Measurements from ENCODE around the gene SLC5A9. TPM values are rescaled to one million over a fixed set of nuclear protein-coding genes. Genes with fewer than 3 reads are reported as not detected.

SLC5A9 gene
- total RNA-seq (2021; fragmentation: NEBNext Ultra II Directional; extraction: Animal tissue kit (Norgen Biotek cat#: 25700)) = not detected
- long read RNA-seq = 0 reads

DNA sequence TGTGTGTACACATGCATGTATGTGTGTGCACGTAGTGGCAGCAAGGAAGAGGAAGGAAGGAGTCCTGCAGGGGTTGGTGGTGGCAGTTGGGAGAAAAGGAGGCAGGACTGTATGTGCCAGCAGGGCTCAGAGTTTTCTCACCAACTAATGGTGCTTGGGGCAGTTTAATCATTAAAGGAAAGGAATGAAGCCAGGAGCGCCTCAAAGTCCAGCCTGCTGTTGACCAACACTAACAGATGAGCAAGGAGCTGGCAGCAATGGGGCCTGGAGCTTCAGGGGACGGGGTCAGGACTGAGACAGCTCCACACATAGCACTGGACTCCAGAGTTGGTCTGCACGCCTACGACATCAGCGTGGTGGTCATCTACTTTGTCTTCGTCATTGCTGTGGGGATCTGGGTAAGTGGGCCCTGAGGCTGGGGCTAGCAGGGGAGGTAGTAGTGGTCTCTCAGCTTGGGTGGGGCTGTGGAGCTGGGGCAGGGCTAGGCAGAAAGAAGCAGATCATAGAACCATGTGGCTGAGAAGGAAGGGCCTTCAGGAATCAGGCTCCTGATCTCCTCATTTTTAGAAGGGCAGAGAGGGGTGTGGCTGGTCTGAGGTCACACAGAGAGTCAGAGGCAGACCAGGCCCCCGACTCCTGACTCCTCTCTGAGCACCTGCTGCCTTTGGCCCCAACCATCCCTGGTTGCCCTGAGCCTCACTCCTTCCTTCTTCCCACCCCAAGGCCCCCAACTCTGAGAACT is at the start of gene SLC5A9:
Gene SLC5A9, plus strand, starts transcription at position 216 of the 742 bp plus-strand sequence. Its CDS starts 21 bp downstream, at position 237.
- no peak within 1 kb of the TSS for H3K4me3 Mint-ChIP-seq
- TF ChIP-seq, protein P1, sequence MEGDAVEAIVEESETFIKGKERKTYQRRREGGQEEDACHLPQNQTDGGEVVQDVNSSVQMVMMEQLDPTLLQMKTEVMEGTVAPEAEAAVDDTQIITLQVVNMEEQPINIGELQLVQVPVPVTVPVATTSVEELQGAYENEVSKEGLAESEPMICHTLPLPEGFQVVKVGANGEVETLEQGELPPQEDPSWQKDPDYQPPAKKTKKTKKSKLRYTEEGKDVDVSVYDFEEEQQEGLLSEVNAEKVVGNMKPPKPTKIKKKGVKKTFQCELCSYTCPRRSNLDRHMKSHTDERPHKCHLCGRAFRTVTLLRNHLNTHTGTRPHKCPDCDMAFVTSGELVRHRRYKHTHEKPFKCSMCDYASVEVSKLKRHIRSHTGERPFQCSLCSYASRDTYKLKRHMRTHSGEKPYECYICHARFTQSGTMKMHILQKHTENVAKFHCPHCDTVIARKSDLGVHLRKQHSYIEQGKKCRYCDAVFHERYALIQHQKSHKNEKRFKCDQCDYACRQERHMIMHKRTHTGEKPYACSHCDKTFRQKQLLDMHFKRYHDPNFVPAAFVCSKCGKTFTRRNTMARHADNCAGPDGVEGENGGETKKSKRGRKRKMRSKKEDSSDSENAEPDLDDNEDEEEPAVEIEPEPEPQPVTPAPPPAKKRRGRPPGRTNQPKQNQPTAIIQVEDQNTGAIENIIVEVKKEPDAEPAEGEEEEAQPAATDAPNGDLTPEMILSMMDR (IDR thresholded peaks at IDR 0.05) = no peak
- peaks cover 33% of the 10 kb centered on the region for H3K9me3 Mint-ChIP-seq
- no peak for DNase-seq
- H3K36me3 Mint-ChIP-seq (ENCODE audit: low read depth) = peaks cover 4% of the 10 kb centered on the region; the same call in 1 of the 2 replicates
- no peaks in the 10 kb centered on the region for H3K4me1 Mint-ChIP-seq (ENCODE audit: low read depth)
- no peaks in the 10 kb centered on the region; the same call in 1 of the 2 replicates for H3K27me3 Mint-ChIP-seq (ENCODE audit: insufficient read depth)
- H3K27ac Mint-ChIP-seq = no peak within 1 kb of the TSS

DNA sequence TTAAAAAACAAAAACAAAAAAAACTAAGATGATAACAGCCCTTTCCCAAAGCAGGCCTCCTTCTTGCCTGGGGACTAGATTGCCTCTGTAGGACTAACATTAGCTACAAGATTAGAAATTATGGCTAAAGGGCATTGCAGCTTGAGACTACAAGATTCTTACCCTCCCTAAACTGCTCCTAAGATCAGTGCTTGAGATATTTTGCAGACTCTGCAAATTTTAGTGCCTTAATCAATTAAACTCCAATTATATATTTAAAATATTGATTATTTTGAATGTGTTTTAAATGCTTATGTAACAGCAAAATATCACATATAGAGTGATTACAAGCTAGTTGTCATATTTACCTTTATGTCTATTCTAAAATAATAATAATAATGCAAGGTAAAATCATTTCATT is 47.4 kb upstream of the SLC5A9 start:
- TF ChIP-seq, protein P1 (IDR thresholded peaks at IDR 0.05) = no peak
- peaks cover 51% of the 10 kb centered on the region for H3K9me3 Mint-ChIP-seq
- H3K27ac Mint-ChIP-seq = no peak overlapping the region
- H3K4me1 Mint-ChIP-seq (ENCODE audit: low read depth) = no peaks in the 10 kb centered on the region
- no peak overlapping the region for H3K4me3 Mint-ChIP-seq
- no peak for DNase-seq
- H3K36me3 Mint-ChIP-seq (ENCODE audit: low read depth) = no peaks in the 10 kb centered on the region; the same call in 1 of the 2 replicates
- no peaks in the 10 kb centered on the region; the same call in 1 of the 2 replicates for H3K27me3 Mint-ChIP-seq (ENCODE audit: insufficient read depth)

DNA sequence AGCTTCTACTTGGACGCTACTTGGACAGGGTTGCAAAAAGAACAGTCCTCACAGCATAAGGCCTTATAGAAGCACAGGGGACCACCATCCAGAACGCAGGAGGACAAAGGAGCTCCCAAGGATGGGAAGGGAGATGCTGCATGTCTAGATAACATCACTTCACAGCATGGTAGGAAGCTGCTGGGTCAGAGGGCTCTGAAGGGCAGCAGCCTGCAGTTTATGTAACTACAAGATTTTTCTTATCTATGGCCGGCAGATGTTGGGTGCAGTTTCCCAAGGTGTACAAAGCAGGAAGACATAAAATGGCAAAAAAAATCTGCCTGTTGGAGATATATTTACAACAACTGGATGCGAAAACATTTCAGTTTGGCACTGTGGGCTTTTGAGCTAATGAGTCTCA is 45.3 kb upstream of the SLC5A9 start:
- TF ChIP-seq, protein P1 (IDR thresholded peaks at IDR 0.05) = no peak
- no peak overlapping the region for H3K4me3 Mint-ChIP-seq
- H3K9me3 Mint-ChIP-seq = peaks cover 31% of the 10 kb centered on the region
- H3K36me3 Mint-ChIP-seq (ENCODE audit: low read depth) = no peaks in the 10 kb centered on the region
- no peak overlapping the region for H3K27ac Mint-ChIP-seq
- no peaks in the 10 kb centered on the region; the same call in 1 of the 2 replicates for H3K27me3 Mint-ChIP-seq (ENCODE audit: insufficient read depth)
- no peaks in the 10 kb centered on the region for H3K4me1 Mint-ChIP-seq (ENCODE audit: low read depth)
- DNase-seq = no peak

DNA sequence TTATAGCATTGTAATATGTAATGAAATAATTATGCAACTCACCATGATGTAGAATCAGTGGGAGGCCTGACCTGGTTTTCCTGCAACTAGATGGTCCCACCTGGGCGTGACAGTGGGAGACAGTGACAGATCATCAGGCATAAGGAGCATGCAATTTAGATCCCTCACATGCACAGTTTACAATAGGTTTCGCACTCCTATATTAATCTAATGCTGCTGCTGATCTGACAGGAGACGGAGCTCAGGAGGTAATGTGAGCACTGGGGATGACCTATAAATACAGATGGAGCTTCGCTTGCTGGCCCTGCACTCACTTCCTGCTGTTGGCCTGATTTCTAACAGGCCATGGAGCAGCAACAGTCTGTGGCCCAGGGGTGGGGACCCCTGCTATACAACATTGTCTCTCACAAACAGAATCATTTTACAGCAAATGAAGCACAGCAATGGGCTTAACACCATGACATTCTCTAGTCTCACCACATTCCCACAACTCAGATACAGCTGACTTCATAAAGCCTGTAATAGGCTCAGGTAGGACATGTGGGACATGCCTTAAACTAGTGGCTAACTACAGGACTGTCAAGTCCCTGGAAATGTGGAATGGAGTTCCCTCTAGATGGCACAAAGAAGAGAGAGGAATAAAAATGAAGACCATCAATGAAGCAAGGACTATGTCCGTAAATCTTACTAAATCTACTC is 40.7 kb upstream of the SLC5A9 start:
- Mint-ChIP-seq H3K9me3 (peaks cover 30% of the 10 kb centered on the region), H3K36me3 (ENCODE audit: low read depth) (no peaks in the 10 kb centered on the region), H3K4me3 (no peak overlapping the region), H3K27me3 (ENCODE audit: insufficient read depth) (no peaks in the 10 kb centered on the region), H3K4me1 (ENCODE audit: low read depth) (no peaks in the 10 kb centered on the region), H3K27ac (no peak overlapping the region)
- TF ChIP-seq, protein P1 (IDR thresholded peaks at IDR 0.05) = no peak
- no peak for DNase-seq

DNA sequence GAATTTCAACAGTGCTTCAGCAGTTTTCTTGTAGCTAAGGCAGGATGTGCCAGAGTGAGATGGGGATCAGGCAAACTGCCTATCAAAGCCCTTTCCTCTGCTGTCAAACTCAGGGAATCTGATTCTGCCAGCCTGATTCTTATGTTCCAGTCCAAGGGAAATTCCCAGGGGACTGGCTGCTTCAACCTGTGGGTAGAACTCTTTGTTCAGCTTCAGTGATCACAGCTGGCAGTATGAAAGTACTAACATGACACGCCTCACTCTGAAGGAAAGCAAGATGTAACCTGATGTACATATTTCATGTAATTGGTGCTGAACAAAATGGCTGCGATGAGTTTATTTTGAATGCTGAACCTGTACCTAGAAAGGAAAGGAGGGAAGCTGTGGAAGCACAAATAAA is 40.1 kb upstream of the SLC5A9 start:
- DNase-seq = no peak
- TF ChIP-seq, protein P1 (IDR thresholded peaks at IDR 0.05) = no peak
- Mint-ChIP-seq H3K9me3 (peaks cover 29% of the 10 kb centered on the region), H3K36me3 (ENCODE audit: low read depth) (no peaks in the 10 kb centered on the region), H3K4me3 (no peak overlapping the region), H3K27me3 (ENCODE audit: insufficient read depth) (no peaks in the 10 kb centered on the region), H3K4me1 (ENCODE audit: low read depth) (no peaks in the 10 kb centered on the region), H3K27ac (no peak overlapping the region)
